ENCODE results near the gene ERC2.

Gene ERC2

DNA sequence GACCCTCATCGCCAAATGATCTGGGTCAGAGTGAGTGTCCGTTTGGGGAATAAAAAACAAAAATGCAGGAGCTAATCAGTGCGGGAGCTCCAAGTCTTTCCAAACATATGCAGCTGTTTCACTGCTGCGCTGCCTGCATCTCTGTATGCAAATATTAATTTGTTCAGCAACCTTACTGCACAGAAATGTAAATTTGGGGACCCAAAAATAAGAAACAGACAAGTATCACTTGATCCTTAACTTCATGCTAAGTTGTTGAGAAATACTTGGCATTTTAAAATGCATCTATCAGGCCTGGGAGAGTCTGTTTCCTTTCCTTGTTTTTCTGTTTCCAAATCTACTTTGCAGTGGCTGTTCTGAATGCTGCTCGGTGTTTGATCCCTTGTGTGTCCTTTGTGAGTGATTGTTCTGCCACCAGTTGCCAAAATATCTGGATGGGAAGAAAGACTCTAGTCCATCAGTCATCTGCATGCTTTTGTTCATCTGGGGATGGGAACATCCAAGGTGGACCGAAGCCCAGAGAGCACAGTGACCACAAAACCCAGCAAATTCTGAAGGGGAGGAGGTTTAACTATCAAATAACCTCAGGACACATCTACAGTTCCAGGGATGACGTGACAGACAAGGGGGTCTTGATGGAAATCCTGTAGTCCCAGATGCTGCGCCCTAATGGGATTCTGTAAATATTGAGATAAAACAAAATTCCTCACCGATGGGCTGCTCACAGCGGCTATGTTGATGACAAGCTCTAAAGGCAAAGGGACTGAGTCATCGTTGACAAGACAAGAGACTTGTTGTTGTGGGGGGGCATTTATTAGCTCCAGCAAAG, 781.6 kb downstream of the ERC2 start:
- DNase-seq (ENCODE audit: low read depth, low spot score) = no peak

DNA sequence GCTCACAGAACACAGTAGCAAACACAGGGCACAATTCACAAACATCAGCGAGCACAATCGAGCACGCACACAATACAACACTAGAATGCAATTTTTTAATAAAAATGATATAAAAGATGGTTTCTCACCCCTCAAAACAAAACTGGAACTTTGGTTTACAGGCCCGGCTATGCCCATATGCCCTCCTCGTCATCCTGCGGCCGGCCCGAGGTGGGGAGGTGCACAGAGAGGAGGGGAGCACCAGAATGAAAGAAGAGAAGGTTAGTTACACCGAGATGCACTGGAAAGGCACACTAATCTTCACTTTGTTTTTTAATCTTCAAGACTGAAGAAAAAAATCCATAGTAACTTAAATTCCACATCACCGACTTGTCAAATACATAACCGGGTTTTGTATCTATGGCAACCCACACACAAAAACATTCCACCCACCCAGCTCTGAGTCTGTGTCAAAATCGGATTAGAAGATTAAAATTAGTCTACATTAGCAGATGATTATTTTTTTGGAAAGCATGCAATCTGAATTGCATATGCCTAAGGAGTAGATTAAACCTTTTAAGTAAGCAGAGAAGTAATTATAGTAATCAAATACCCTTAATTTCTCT, 784.5 kb downstream of the ERC2 start:
- no peak for DNase-seq (ENCODE audit: low read depth, low spot score)

DNA sequence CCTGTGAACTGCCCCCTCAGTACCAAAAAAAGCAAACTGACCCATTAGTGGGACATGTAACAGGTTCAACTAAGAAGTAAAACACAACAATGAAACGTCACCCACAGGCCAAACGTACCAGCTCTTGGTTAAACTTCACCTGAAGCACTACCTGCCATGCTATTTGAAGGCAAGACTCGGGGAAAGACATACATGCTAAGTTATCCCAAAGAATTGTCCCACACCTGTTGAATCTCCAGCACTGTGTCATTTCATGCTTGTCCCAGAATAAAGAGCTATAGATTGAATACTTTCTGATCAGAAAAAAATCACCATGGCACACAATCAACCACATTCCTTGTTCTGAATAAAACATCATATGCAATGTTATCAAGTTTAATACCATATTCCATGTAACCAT, 785.8 kb downstream of the ERC2 start:
- no peak for DNase-seq (ENCODE audit: low read depth, low spot score)

DNA sequence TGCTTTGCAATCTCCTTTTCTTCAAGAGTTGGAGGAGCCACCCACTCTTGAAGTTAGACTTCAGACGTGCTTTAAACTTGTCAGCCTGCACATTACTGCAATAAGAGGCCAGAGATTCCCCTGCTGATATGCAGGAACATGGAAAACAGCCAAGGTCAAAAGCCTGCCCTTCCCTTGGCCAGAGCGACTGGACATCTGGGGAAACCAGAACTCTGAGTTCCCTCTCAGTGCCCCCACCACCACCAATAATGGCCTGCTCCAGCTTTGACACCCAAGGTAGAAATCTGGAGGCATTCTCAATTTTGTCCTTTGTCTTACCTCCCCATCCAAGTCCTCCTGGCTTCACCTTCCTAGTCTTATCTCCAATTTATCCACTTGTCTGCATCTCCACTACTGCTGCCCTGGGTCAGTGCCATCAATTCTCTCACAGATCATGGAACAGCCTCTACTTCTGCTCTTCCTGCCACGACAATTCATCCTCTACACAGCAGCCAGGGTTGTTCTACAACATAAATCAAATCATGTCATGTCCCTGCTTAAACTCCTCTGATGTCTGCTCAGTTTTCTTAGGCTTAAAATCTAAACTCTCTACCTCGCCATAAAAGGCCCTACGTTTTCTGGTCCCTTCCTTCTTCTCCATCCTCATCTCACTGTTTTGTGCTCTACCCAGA, 789.6 kb downstream of the ERC2 start:
- DNase-seq (ENCODE audit: low read depth, low spot score) = no peak

DNA sequence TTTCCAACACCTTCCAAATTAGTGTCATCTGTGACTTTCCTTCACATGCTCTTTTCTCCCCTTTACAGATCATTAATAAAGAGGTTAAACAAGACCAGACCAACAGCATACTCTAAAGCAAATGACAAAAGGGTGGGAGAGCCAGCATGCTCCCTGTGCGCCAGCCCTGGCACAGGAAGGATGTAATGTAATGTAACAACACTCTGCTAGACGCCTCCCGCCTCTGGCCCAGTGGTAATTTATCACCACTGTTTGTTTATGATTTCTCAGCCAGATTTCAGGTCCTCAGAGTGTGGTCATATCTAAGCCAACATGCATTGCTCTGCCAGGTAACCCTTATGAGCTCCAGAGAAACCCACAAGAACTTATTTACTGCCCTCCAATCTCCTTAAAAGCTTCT, 791.6 kb downstream of the ERC2 start:
- no peak for DNase-seq (ENCODE audit: low read depth, low spot score)

DNA sequence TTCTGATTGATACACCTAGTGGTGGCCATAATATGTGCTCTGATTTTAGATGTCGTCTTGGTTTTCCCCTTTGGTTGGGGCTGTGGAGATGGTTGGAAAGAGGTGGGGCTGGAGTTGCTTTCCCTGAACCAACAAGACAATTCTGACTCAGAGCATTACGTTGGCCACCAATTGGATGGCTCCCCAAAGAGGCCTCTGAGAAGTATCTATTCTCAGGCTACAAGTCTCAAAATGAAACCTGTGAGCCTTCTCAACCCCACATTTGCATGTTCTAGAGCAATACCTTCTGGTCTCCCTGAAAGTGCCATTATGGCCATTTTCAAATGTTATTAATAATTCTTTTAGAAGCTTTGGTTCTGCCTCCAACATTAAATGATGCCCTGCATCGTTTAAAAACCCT, 792.8 kb downstream of the ERC2 start:
- no peak for DNase-seq (ENCODE audit: low read depth, low spot score)

DNA sequence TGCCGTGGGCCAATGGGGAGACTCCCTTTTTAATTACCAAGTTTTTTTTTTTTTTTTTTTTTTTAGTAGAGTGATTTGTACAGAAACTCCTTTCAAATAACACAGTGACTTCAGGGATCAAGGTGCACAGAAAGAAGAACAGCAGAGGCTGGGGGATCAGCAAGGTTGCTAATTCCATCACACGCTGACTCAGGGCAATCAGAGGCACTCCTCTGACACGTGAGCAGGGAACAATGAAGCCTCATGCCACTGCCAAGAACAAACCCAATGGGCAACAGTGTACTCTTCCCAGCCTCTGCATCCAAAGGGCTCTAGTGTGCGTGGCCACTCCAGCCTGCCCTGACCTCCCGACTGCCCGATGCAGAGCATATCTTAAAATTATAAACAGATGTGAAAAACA, 794.5 kb downstream of the ERC2 start:
- no peak for DNase-seq (ENCODE audit: low read depth, low spot score)

DNA sequence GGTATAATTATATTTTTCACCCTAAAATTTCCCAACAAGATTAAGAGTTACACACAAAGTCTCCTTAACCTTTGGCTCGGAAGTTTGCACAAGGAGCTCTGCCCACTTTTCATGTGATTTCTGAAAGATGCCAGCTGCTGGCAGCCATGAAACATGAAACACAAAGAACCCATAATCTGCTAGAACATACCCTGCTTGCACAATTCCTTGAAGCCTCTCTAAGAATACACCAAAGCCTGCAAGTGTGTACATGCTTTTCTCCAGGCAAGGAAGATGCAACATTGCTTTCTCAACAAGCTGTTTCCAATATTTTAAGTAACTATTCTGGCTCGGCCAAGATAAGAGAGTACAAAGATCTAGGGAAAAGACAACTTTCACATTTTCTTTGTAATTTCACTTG, 799.1 kb downstream of the ERC2 start:
- DNase-seq (ENCODE audit: low read depth, low spot score) = no peak

DNA sequence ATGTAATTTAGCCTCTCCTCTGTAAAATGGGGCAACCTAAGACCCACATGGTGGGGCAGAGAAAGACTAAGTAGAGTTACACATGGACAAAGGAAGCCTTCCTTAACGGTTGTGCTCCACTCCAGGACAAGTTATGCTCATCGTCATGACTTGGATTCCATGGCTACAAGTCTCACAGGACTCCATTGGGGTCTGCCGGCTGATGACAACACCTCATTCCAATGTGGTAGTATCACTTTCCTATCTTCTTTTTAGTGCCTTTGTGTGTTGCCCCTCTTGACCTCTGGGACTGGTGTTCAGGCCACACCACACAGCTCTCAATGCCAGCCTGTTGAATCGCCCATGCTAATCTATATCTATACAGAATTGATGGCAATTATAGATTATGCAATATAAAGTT, 799.9 kb downstream of the ERC2 start:
- DNase-seq (ENCODE audit: low read depth, low spot score) = no peak

DNA sequence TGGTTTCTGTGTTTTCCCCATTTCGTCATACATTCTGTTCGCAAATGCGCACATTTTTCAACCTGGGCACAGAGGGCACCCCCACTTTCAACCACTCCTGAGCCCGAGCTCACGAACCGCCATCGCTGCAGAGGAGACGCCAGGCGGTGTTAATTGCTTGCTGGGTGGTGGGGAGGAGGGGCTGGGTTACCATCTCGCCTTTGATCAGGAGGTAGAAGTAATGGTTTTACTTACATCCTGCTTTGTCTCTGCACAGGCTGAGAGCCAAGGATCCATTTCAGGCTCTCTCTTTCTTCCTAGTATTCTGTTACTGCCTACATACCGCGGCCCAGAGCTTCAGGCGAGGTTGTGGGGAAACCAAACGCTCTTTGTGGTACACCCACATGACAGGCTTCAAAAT, 803.9 kb downstream of the ERC2 start:
- DNase-seq (ENCODE audit: low read depth, low spot score) = no peak

DNA sequence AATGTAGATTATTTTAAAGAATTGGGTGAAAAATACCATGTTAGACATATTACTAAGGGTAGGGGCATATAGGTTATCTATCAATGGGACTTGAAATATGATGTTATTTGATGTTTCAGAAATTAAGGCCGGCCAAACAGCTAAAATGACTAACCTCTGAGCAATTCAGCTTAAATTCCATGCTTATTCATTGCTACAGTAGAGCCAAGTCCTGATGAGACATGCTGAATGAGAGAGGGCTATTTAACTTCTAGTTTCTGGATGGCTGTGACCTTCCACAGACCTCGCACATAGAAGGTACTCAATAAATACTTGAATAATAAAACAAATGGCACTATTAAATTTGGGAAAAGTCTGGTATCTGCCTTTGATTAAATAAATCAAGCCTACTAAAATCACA, 805.6 kb downstream of the ERC2 start:
- no peak for DNase-seq (ENCODE audit: low read depth, low spot score)

DNA sequence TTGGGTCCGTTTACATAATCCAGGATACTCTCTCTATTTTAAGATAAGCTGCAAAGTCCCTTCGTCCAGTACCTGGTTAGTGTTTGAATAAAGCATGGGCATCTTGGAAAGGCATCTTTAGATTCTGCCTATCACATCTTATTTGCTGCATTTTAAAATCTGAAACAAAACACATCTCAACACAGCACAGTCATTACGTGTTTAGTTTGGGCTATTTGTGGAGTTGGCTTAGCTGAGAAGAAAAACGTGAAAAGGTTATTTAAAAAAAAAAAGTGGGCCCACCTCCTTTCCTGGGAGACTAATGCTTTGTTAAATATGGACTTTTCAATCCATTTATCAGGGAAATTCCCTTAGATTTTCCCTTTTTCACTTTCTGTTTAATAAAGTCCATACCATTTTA, 806.7 kb downstream of the ERC2 start:
- DNase-seq (ENCODE audit: low read depth, low spot score) = no peak

DNA sequence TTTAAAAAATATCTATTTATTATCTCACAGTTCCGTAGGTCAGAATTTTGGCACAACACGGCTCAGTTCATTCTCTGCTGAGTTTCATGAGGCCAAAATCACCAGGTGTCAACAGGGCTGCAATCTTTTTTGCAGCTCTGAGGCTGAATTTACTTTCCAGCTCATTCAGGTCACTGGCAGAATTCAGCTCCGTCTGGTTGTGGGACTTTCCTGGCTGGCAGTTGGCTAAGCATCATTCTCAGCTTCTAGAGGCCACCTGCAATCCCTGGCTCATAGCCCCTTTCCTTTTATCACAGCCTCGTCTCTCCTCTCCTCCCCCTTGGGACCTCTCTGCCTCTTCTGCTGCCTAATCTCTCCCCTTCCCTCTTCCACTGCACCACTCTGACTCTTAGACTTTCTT, 807.1 kb downstream of the ERC2 start:
- DNase-seq (ENCODE audit: low read depth, low spot score) = no peak

DNA sequence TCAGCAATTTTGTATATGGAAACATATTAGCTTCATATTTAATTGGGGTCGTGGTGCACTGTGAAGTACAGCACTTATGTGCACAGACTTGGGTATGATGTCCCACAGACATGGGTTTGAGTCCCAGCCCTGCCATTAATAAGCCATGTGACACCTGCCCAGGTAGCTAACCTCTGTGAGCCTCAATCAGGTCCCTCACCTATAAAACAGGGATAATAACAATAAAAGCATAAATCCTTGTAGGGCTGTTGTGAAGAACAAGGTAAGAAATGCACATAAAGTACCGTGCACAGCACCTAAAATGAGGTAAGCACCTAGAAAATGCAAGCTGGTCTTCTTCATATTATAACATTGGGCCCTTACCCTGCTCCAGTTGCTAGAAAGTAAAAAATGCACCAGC, 807.6 kb downstream of the ERC2 start:
- no peak for DNase-seq (ENCODE audit: low read depth, low spot score)

DNA sequence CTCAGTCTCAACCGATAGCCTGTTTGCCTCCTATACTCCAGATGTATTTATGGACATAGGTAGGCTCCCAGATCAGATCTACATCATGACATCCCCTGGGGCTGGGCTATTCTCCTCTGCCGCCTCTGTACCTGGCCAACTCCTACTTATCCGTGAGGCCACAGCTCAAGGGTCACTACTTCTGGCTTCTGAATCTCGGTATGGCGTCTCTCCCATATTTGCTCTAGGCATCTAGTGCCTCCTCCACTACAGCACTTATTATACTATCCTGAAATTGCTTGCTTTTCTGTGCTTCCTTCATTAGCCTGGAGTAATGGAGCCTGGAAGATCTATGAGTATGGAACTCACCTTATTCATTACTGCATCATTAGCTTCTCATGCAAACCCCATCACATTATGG, 808.6 kb downstream of the ERC2 start:
- DNase-seq (ENCODE audit: low read depth, low spot score) = no peak

DNA sequence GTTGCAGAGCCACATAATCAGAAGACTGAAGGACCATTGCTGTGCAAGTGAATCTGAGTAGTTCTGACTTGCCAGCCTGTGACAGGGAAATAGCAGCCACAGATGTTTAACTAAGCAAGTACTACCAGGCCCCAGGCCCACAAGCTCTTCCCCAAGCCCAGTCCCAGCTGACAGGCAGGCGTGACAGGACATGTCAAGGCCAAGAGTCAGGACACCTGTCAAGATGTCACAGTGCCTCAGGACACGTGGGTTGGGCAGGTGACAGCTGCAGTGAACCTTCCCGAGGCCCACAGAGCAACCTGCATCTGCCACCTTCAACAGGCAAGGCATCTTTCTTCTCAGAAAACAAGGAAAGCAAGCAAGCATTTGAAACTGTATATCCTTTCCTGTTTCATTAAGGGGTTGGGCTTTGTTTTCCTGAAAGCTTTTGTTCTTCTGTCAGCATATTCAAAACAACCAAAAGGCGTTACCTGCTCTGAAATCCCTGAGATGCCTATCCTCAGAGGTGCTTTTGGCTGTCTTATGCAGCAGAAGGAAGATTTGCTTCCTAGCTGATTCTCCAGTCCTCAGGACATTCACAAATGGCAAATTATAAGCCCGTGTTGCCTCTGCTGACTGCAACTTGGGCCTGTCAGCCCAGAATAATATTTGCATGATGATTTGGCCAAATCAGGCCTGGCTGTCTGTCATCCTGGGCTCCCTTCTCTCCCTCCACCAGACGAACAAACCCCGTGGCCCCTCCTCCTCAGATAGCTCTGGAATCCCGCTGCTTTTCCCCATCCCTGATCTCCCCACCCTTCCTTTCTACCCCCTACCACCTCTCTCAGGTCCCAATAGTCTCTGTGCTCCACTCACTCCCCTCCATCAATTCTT, 809.3 kb downstream of the ERC2 start:
- no peak for DNase-seq (ENCODE audit: low read depth, low spot score)

DNA sequence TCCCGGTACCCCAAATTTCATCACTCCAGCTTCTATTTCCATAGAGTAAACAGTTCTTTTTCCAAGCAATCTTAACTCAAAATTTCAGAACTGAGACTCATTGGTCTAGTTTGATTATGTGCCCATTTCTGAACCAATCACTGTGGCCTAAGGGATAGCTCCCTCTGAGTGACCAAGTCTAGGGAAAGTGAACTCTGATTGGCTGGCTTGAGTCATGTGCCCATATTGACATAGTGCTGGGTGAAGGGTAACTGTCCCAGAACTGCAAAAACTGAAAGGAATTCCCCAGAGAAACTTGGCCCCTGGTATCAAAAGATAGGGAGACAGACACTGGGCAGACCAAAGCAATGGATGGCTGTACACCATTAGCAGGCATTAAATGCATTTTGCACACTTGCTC, 810.0 kb downstream of the ERC2 start:
- DNase-seq (ENCODE audit: low read depth, low spot score) = no peak

DNA sequence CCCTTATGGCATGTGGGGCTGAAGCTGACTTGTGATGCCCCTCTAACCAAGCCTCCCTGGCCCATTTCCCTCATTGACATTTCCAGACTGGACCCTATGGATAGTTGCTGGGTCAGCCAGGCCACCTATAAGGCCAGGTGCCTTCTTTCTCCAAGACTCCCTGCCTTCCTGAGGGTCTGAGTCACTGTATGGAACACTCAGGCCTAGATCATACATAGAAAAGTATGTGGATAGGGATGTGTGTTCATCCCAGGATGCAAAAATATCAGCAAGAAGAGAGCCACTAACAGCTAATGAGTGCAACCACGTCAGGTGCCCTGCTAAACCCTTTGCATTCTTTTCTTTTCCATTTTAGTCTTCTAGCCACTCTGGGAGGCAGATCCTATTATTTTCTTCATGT, 812.7 kb downstream of the ERC2 start:
- no peak for DNase-seq (ENCODE audit: low read depth, low spot score)

DNA sequence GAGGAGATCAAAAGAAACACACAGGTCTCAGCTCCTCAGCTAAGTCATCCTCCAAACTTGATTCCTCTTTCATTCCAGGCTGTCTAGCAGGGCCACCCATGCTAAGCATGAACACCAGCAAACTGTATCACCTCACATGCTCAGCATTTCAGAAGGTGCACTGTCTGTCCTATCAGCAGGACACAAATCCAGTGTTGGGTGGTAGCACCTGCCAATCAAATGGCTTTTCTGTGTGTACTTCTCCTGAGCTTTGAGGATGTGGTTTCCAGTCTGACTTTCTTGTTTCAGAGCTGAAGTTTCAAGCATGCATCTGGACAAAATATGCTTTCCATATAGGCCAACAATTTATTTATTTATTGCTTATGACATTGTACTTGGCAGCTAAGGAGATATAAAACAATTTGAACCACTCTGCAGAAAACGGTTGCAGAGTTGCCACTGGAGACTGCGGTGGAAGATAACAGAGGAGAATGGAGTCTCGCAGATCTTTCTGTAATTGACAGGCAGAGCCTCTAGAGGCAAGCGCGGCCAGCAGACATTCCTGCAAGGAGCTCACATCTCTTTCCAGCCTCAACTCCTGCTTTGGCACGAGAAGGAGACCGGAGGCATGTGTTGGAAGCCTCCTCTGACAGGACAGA, 814.0 kb downstream of the ERC2 start:
- no peak for DNase-seq (ENCODE audit: low read depth, low spot score)

DNA sequence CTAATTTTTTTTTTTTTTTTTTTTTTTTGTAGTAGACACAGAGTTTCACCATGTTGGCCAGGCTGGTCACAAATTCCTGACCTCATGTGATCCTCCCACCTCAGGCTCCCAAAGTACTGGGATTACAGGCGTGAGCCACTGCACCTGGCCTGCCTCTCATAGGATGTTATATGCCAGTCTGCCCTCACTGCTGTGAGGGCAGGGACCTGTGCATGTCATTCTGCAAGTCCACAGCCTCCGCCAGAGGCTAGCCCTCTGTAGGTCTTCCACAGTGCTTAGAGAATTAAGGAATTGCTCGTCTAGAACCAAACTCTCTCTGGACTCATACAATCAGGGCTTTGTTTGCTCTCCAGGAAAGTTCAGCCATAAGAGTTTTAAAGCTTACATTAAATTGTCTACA, 817.3 kb downstream of the ERC2 start:
- no peak for DNase-seq (ENCODE audit: low read depth, low spot score)

DNA sequence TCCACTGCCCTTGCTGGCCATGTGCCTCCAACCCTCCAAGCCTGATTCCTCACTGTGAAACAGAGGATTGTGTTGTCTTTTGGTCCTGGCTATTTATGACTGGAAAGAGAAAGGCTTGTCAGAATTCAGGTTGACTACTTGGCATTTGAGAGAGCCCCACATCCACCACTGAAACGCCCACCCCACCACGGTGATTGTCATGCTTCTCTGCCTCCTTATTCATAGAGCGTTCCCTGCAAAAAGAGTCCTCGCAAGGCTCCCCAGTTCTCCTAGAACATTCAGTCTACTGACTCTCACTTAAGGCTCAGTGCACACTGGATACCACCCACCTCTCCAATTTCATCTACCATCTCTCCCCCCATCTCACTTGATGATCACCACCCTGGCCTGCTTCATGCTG, 818.3 kb downstream of the ERC2 start:
- DNase-seq (ENCODE audit: low read depth, low spot score) = no peak

DNA sequence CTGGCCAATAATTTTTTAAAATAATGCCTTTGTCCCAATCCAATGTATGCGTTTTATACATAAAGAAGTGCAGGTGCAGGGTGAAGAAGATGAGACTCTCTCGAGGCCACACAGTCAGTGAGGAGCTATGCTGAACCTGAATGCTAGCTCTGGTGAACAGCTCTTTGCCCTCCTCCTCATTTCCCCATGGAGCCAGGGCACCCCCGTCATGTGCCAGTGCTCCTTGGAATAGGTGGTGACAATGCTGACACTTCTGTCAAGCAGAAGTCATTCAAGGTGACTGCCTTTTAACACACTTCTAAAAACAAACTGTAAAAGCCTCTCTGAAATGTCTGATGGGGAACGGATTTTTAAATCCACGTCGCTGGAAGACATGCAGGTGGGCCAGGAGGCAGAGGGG, 818.7 kb downstream of the ERC2 start:
- DNase-seq (ENCODE audit: low read depth, low spot score) = no peak
